ENCODE data around the gene CPED1.

CPED1 gene

GRCh38 chr7:121278120-121279021 lies 289.9 kb downstream of the CPED1 start:
- no peak for DNase-seq
- no peak for TF ChIP-seq CTCF (IDR thresholded peaks at IDR 0.05; ENCODE audit: low read depth, low read length)
- Histone ChIP-seq H3K4me3 (ENCODE audit: low read depth, low read length) (no peak overlapping the region), H3K36me3 (no peaks in the 10 kb centered on the region), H3K27ac (no peak overlapping the region), H3K9me3 (ENCODE audit: severe bottlenecking) (no peaks in the 10 kb centered on the region), H3K27me3 (ENCODE audit: insufficient read depth, low read depth, severe bottlenecking) (no peaks in the 10 kb centered on the region)

DNA sequence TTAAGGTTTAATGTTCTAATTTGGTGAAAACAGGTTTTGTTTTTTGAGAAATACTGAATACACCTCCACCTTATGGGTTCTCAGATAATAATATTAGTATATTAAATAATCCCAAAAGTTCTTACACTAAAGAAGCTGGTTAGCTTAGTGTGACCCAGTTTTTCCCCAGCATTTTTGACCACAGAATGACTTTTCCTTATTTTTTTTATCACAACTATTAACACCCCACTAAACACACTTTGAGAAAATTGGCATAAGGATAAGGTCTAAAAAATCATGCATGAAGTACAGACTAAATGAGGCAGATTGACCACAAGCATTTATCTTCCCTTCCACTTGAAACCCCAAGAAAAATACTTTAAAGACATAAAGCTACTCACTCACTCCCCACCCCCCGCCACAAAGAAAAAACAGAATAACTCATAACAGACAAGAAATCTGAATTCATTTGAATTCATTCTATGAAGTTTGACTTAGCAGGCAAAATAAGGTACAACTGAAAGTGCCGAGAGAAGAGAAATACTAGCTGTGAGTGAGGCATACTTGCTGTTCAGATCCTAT lies 290.6 kb downstream of the CPED1 start:
- H3K4me3 ChIP-seq (ENCODE audit: low read depth, low read length): no peak overlapping the region
- no peak for TF ChIP-seq CTCF (IDR thresholded peaks at IDR 0.05; ENCODE audit: low read depth, low read length)
- H3K27me3 ChIP-seq (ENCODE audit: insufficient read depth, low read depth, severe bottlenecking): no peaks in the 10 kb centered on the region
- no peaks in the 10 kb centered on the region for H3K36me3 ChIP-seq
- DNase-seq: no peak
- H3K27ac ChIP-seq: no peak overlapping the region
- H3K9me3 ChIP-seq (ENCODE audit: severe bottlenecking): no peaks in the 10 kb centered on the region

GRCh38 chr7:121279822-121280221 lies 291.3 kb downstream of the CPED1 start:
- no peak overlapping the region for H3K4me3 ChIP-seq (ENCODE audit: low read depth, low read length)
- TF ChIP-seq CTCF (IDR thresholded peaks at IDR 0.05; ENCODE audit: low read depth, low read length): no peak
- DNase-seq: no peak
- H3K27me3 ChIP-seq (ENCODE audit: insufficient read depth, low read depth, severe bottlenecking): no peaks in the 10 kb centered on the region
- no peak overlapping the region for H3K27ac ChIP-seq
- H3K9me3 ChIP-seq (ENCODE audit: severe bottlenecking): peaks cover 3% of the 10 kb centered on the region
- no peaks in the 10 kb centered on the region for H3K36me3 ChIP-seq

GRCh38 chr7:121280656-121281055 lies 292.1 kb downstream of the CPED1 start:
- Histone ChIP-seq H3K27me3 (ENCODE audit: insufficient read depth, low read depth, severe bottlenecking) (no peaks in the 10 kb centered on the region), H3K9me3 (ENCODE audit: severe bottlenecking) (peaks cover 3% of the 10 kb centered on the region), H3K4me3 (ENCODE audit: low read depth, low read length) (no peak overlapping the region), H3K27ac (no peak overlapping the region), H3K36me3 (no peaks in the 10 kb centered on the region)
- DNase-seq: no peak
- TF ChIP-seq CTCF (IDR thresholded peaks at IDR 0.05; ENCODE audit: low read depth, low read length): no peak

DNA sequence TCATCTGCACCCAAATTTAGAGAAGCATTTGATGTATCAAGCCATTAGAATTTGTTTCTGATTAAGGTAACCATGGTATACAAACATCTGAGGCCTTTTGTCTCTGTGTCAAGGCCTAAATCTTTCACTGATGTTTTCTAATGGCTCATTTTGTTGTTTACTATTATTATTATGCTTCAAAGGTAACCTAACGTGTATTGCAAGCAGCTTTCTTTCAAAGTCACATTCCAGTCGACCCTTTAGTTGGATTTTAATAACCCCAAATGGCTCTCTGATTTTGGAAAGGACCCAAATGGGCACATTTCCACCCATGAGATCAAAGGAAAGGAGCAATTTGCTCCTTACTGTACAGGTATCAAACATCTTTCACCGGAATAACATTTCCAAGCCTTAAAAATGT lies 293.6 kb downstream of the CPED1 start:
- H3K27ac ChIP-seq: no peak overlapping the region

More for the DNA sequence above, 293.6 kb downstream of the CPED1 start:
- Histone ChIP-seq H3K9me3 (ENCODE audit: severe bottlenecking) (peaks cover 3% of the 10 kb centered on the region), H3K4me3 (ENCODE audit: low read depth, low read length) (no peak overlapping the region), H3K36me3 (no peaks in the 10 kb centered on the region), H3K27me3 (ENCODE audit: insufficient read depth, low read depth, severe bottlenecking) (no peaks in the 10 kb centered on the region)
- TF ChIP-seq CTCF (IDR thresholded peaks at IDR 0.05; ENCODE audit: low read depth, low read length): no peak
- no peak for DNase-seq
